HEK293T (cell line): ENCODE measurements around the gene P3H2.

ENCODE experiments used
- ARNT ChIP-seq: fragments of 450-650 bp; IDR thresholded peaks from 2 replicates; pipeline ENCODE4 v1.6.1; 2017; ENCODE audit warnings: mild to moderate bottlenecking
- BHLHE40 ChIP-seq: fragments of 450-650 bp; IDR thresholded peaks from 2 replicates; pipeline ENCODE4 v1.6.1; 2016; ENCODE audit warnings: mild to moderate bottlenecking, moderate library complexity, borderline replicate concordance
- ELF4 ChIP-seq: fragments of 450-650 bp; IDR thresholded peaks from 2 replicates; pipeline ENCODE4 v1.6.1; 2017; ENCODE audit warnings: antibody characterized with exemption
- FOXA1 ChIP-seq: fragments of 450-650 bp; IDR thresholded peaks from 2 replicates; pipeline ENCODE4 v1.6.1; 2016; ENCODE audit warnings: mild to moderate bottlenecking
- FOXM1 ChIP-seq: fragments of 450-650 bp; IDR thresholded peaks from 2 replicates; pipeline ENCODE4 v1.6.1; 2017; ENCODE audit warnings: mild to moderate bottlenecking, borderline replicate concordance
- HDGF ChIP-seq: fragments of 450-650 bp; IDR thresholded peaks from 2 replicates; pipeline ENCODE4 v1.6.1; 2017; ENCODE audit warnings: antibody characterized with exemption, borderline replicate concordance
- L3MBTL2 ChIP-seq: fragments of 450-650 bp; conservative IDR thresholded peaks from 2 replicates; pipeline ENCODE4 v1.6.1; 2016; ENCODE audit warnings: mild to moderate bottlenecking
- LEF1 ChIP-seq: fragments of 450-650 bp; IDR thresholded peaks from 2 replicates; pipeline ENCODE4 v1.6.1; 2017; ENCODE audit warnings: mild to moderate bottlenecking, borderline replicate concordance
- SP1 ChIP-seq: fragments of 450-650 bp; IDR thresholded peaks from 2 replicates; pipeline ENCODE4 v1.6.1; 2017
- SUZ12 ChIP-seq: fragments of 450-650 bp; IDR thresholded peaks from 2 replicates; pipeline ENCODE4 v1.6.1; 2016; ENCODE audit warnings: mild to moderate bottlenecking
- TARDBP ChIP-seq: fragments of 450-650 bp; IDR thresholded peaks from 2 replicates; pipeline ENCODE4 v1.6.1; 2016
- ZNF384 ChIP-seq: fragments of 450-650 bp; IDR thresholded peaks from 2 replicates; pipeline ENCODE4 v1.6.1; 2016

DNA sequence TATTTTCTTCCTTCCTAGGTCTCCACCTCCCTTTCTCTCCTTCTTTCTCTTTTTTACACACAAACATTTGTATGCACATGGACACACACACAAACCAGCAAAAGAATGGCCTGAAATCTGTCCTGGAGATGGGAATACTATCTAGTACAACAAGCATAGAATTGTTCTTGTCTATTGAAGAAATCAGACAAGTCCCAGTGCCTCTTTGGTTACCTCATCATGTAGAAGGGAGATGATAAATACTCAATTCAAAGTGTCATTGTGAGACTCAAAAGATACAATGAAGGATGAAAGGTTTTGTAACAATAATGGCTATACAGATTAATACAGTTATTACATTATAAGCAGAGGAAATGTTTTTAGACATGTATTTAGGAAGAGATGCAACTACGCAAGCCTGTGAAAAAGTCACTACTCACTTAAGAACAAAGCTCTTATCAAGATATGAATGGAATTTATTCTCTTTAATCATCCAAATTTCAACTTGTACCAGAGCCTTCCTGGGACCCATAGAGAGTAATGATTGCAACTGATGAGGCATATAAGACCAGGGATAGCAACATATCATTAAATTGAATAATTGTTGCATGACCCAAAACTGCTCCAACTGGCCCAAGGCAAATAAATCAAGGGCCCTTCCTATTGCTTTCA lies 43.2 kb downstream of the P3H2 start:
- TF ChIP-seq FOXM1 (no peak), LEF1 (no peak), TARDBP (no peak), ELF4 (no peak), SP1 (no peak), ZNF384 (no peak), ARNT (no peak), BHLHE40 (no peak), SUZ12 (no peak), HDGF (no peak), L3MBTL2 (no peak), FOXA1 (no peak)
